T-cell (primary cell): ENCODE results near the gene NUDT8. TPM values are rescaled to one million over a fixed set of nuclear protein-coding genes. Genes with fewer than 3 reads are reported as not detected.
"Not testable (repeated sequence)": the region's sequence is repeated elsewhere in the genome, so short reads cannot be mapped to it uniquely, and the experiment has no call there.

ENCODE experiments used
- ATAC-seq, 4 experiments: fragments of 200-7000 bp in 3 of 4; fragments of 150-1000 bp in 1 of 4; cut with Tn5 transposase; replicated peaks in 1 of 4; 1 replicate in 3 of 4; 2 replicates in 1 of 4; pipeline ENCODE4 v1.10.0; 2021; ENCODE audit warnings: moderate library complexity in 3 of 4, mild to moderate bottlenecking in 2 of 4, moderate number of reproducible peaks in 1 of 4
- CTCF ChIA-PET, 2 donors: fragments of 300-600 bp; sonication (Branson Sonifier 250); formaldehyde crosslinking; loops; one replicate each; lab custom pipeline; 2022; ENCODE audit warnings: antibody characterized with exemption in 2 of 2; lab: Charles Lee
- POLR2A ChIA-PET, 2 donors: fragments of 300-600 bp; sonication (Branson Sonifier 250); formaldehyde crosslinking; loops; one replicate each; lab custom pipeline; 2022; ENCODE audit warnings: antibody characterized with exemption in 2 of 2; lab: Charles Lee
- DNase-seq, 35 experiments: peaks; one replicate each; pipeline versions ENCODE4 v3.0.0 to v3.0.0-alpha.2; 2013 to 2023
- H3K27ac ChIP-seq: one replicate; pipeline ENCODE4 v1.5.1; 2013; ENCODE audit warnings: low read length
- H3K27me3 ChIP-seq, 2 experiments: replicated peaks in 1 of 2; 1 replicate in 1 of 2; 2 replicates in 1 of 2; pipeline versions ENCODE4 v1.6.1 to v1.7.0; 2013; ENCODE audit warnings: low read length in 1 of 2, mixed read lengths in 1 of 2; ENCODE audit not compliant: control insufficient read depth in 2 of 2, insufficient read depth in 2 of 2; ENCODE audit errors: extremely low read depth in 1 of 2
- H3K36me3 ChIP-seq, 2 donors: 1 replicate in 1 of 2; 2 replicates in 1 of 2; pipeline versions ENCODE4 v1.6.1 to v1.7.0; 2013; ENCODE audit warnings: low read length in 1 of 2; ENCODE audit not compliant: control insufficient read depth in 2 of 2, insufficient read depth in 1 of 2; ENCODE audit errors: extremely low read depth in 1 of 2
- H3K4me1 ChIP-seq, 2 experiments: 1 replicate in 1 of 2; 2 replicates in 1 of 2; pipeline versions ENCODE4 v1.6.1 to v1.7.0; 2013; ENCODE audit warnings: low read length in 2 of 2, mixed read lengths in 1 of 2; ENCODE audit not compliant: insufficient read depth in 2 of 2, control insufficient read depth in 1 of 2; ENCODE audit errors: extremely low read depth in 1 of 2
- H3K4me3 ChIP-seq, 2 donors: 1 replicate in 1 of 2; 2 replicates in 1 of 2; pipeline versions ENCODE4 v1.5.1 to v1.7.0; 2013; ENCODE audit warnings: mild to moderate bottlenecking in 2 of 2, low read length in 1 of 2, moderate library complexity in 1 of 2; ENCODE audit not compliant: control insufficient read depth in 1 of 2; ENCODE audit errors: extremely low read depth in 1 of 2
- H3K9me3 ChIP-seq: 2 replicates; pipeline ENCODE4 v1.7.0; 2013
- H3K27ac Mint-ChIP-seq, 2 donors: one replicate each; pipeline ENCODE4 v1.8.0; 2020 to 2021; ENCODE audit warnings: mild to moderate bottlenecking in 2 of 2, mixed read lengths in 2 of 2
- H3K27me3 Mint-ChIP-seq, 2 donors: one replicate each; pipeline ENCODE4 v1.8.0; 2021 to 2022; ENCODE audit warnings: mixed read lengths in 2 of 2
- H3K36me3 Mint-ChIP-seq: one replicate; pipeline ENCODE4 v1.8.0; 2021; ENCODE audit warnings: mixed read lengths
- H3K4me1 Mint-ChIP-seq, 3 donors: one replicate each; pipeline ENCODE4 v1.8.0; 2020 to 2022; ENCODE audit warnings: mixed read lengths in 3 of 3, mild to moderate bottlenecking in 1 of 3
- H3K4me3 Mint-ChIP-seq, 3 donors: one replicate each; pipeline ENCODE4 v1.8.0; 2020 to 2022; ENCODE audit warnings: mild to moderate bottlenecking in 3 of 3, mixed read lengths in 3 of 3, moderate library complexity in 3 of 3
- H3K9me3 Mint-ChIP-seq, 3 donors: one replicate each; pipeline ENCODE4 v1.8.0; 2020 to 2022; ENCODE audit warnings: mixed read lengths in 3 of 3
- WGBS: methylation state at CpG from one replicate; pipeline ENCODE4 v1.1.5; 2013; ENCODE audit warnings: missing lambda C conversion rate; ENCODE audit not compliant: insufficient coverage; 5-methylcytosine and 5-hydroxymethylcytosine counted together
- total RNA-seq, 35 experiments: library from RNA in 6 of 35; stranded (reverse) in 6 of 35; fragments of 120-200 nt in 1 of 35; gene quantifications; one replicate each; pipeline versions ENCODE4 v1.2.1 to v1.2.4 and lab custom pipeline; 2013 to 2026

The NUDT8 gene
- total RNA-seq, 5 donors from 2014 or later (not counting 1 experiment from before 2014, with no cell fraction given): 1.5 to 8.0 (median 4.5) TPM

GRCh38 chr11:67605231-67606011, 24.3 kb downstream of the NUDT8 start:
- H3K27ac ChIP-seq: no peak overlapping the region
- H3K4me1 ChIP-seq: peaks cover 7 to 25% of the 10 kb centered on the region in 2 experiments
- ChIA-PET POLR2A (no interaction called here), CTCF (no interaction called here)
- H3K4me3 ChIP-seq: no peak overlapping the region
- Mint-ChIP-seq H3K4me1 (peaks cover 12 to 30% (median 17%) of the 10 kb centered on the region in 3 donors), H3K27me3 (peaks cover 12 to 20% of the 10 kb centered on the region in 2 donors), H3K27ac (peak overlapping the region; percentile 30 to 66), H3K36me3 (peaks cover 20% of the 10 kb centered on the region), H3K9me3 (no peaks in the 10 kb centered on the region), H3K4me3 (peak overlapping the region; percentile 32 to 77 (median 54))
- ATAC-seq (no peak), DNase-seq (no peak)
- H3K36me3 ChIP-seq: peaks cover 7 to 21% of the 10 kb centered on the region in 2 donors
- 88% methylated on average over 7 of the region's 11 CpGs for WGBS
- no peaks in the 10 kb centered on the region for H3K9me3 ChIP-seq
- peaks cover 0 to 15% of the 10 kb centered on the region in 2 experiments for H3K27me3 ChIP-seq

- peaks cover 14% of the 10 kb centered on the region for H3K36me3 Mint-ChIP-seq
- CTCF ChIA-PET: no interaction called here
- DNase-seq: no peak
- peak overlapping the region in 1 of 2 donors; percentile 37 for H3K27ac Mint-ChIP-seq
- peaks cover 12 to 24% of the 10 kb centered on the region in 2 donors for H3K27me3 Mint-ChIP-seq
- ATAC-seq: no peak
- Histone ChIP-seq H3K4me1 (peaks cover 7 to 25% of the 10 kb centered on the region in 2 experiments), H3K4me3 (no peak overlapping the region), H3K27me3 (peaks cover 0 to 18% of the 10 kb centered on the region in 2 experiments), H3K36me3 (peaks cover 7 to 16% of the 10 kb centered on the region in 2 donors), H3K9me3 (no peaks in the 10 kb centered on the region), H3K27ac (no peak overlapping the region)
- POLR2A ChIA-PET: no interaction called here
- H3K9me3 Mint-ChIP-seq: no peaks in the 10 kb centered on the region
- H3K4me3 Mint-ChIP-seq: peak overlapping the region in 1 of 3 donors; percentile 35
- WGBS: 75% methylated on average over 2 of the region's 2 CpGs
- H3K4me1 Mint-ChIP-seq: peaks cover 12 to 31% (median 17%) of the 10 kb centered on the region in 3 donors
These were observed 24.9 kb downstream of the NUDT8 start for GRCh38 chr11:67604815-67605214.

GRCh38 chr11:67604119-67604518, 25.6 kb downstream of the NUDT8 start:
- peaks cover 0 to 18% of the 10 kb centered on the region in 2 experiments for H3K27me3 ChIP-seq
- H3K27ac ChIP-seq, ATAC-seq, CTCF ChIA-PET, H3K4me3 Mint-ChIP-seq, H3K27ac Mint-ChIP-seq, H3K36me3 ChIP-seq, H3K36me3 Mint-ChIP-seq, POLR2A ChIA-PET, DNase-seq, H3K9me3 ChIP-seq, H3K9me3 Mint-ChIP-seq, H3K4me3 ChIP-seq: not testable (repeated sequence)
- peaks cover 7 to 25% of the 10 kb centered on the region in 2 experiments for H3K4me1 ChIP-seq
- 43% methylated on average over 1 of the region's 4 CpGs for WGBS
- H3K4me1 Mint-ChIP-seq: peaks cover 12 to 29% (median 17%) of the 10 kb centered on the region in 3 donors
- H3K27me3 Mint-ChIP-seq: peaks cover 12 to 24% of the 10 kb centered on the region in 2 donors

GRCh38 chr11:67601098-67601497, 28.6 kb downstream of the NUDT8 start:
- H3K4me3 ChIP-seq: no peak overlapping the region
- peaks cover 0 to 2% of the 10 kb centered on the region in 2 experiments for H3K4me1 ChIP-seq
- ATAC-seq (no peak), DNase-seq (no peak)
- WGBS: 88% methylated on average over 7 of the region's 7 CpGs
- Mint-ChIP-seq H3K27ac (no peak overlapping the region), H3K4me3 (no peak overlapping the region), H3K27me3 (peaks cover 15 to 24% of the 10 kb centered on the region in 2 donors), H3K36me3 (no peaks in the 10 kb centered on the region), H3K9me3 (peaks cover 0 to 3% (median 0%) of the 10 kb centered on the region in 3 donors), H3K4me1 (peaks cover 4 to 8% (median 7%) of the 10 kb centered on the region in 3 donors)
- CTCF ChIA-PET: no interaction called here
- no peaks in the 10 kb centered on the region for H3K9me3 ChIP-seq
- no peaks in the 10 kb centered on the region for H3K36me3 ChIP-seq
- POLR2A ChIA-PET: no interaction called here
- no peak overlapping the region for H3K27ac ChIP-seq
- H3K27me3 ChIP-seq: peaks cover 0 to 21% of the 10 kb centered on the region in 2 experiments

- Histone ChIP-seq H3K27me3 (peaks cover 0 to 21% of the 10 kb centered on the region in 2 experiments), H3K36me3 (no peaks in the 10 kb centered on the region), H3K4me3 (no peak overlapping the region), H3K9me3 (no peaks in the 10 kb centered on the region), H3K27ac (no peak overlapping the region), H3K4me1 (no peaks in the 10 kb centered on the region)
- no peak for ATAC-seq
- WGBS: 30% methylated on average over 4 of the region's 7 CpGs
- DNase-seq: no peak
- H3K4me3 Mint-ChIP-seq: no peak overlapping the region
- no peaks in the 10 kb centered on the region for H3K36me3 Mint-ChIP-seq
- H3K27ac Mint-ChIP-seq: no peak overlapping the region
- peaks cover 0 to 3% (median 0%) of the 10 kb centered on the region in 3 donors for H3K9me3 Mint-ChIP-seq
- peaks cover 15 to 24% of the 10 kb centered on the region in 2 donors for H3K27me3 Mint-ChIP-seq
- CTCF ChIA-PET: no interaction called here
- H3K4me1 Mint-ChIP-seq: peaks cover under 1 to 5% (median 2%) of the 10 kb centered on the region in 3 donors
- POLR2A ChIA-PET: no interaction called here
These were observed 29.3 kb downstream of the NUDT8 start for GRCh38 chr11:67600324-67601029.

GRCh38 chr11:67599149-67599548, 30.6 kb downstream of the NUDT8 start:
- H3K9me3 Mint-ChIP-seq: peaks cover 0 to 3% (median 0%) of the 10 kb centered on the region in 3 donors
- no peaks in the 10 kb centered on the region for H3K36me3 Mint-ChIP-seq
- CTCF ChIA-PET: no interaction called here
- no peaks in the 10 kb centered on the region for H3K36me3 ChIP-seq
- ATAC-seq: no peak
- 67% methylated on average over 1 of the region's 1 CpG for WGBS
- no peak overlapping the region for H3K4me3 ChIP-seq
- POLR2A ChIA-PET: no interaction called here
- no peak overlapping the region for H3K27ac ChIP-seq
- no peaks in the 10 kb centered on the region for H3K4me1 ChIP-seq
- H3K27me3 Mint-ChIP-seq: peaks cover 15 to 24% of the 10 kb centered on the region in 2 donors
- peaks cover 0 to 18% of the 10 kb centered on the region in 2 experiments for H3K27me3 ChIP-seq
- peaks cover 0 to 5% (median 0%) of the 10 kb centered on the region in 3 donors for H3K4me1 Mint-ChIP-seq
- H3K9me3 ChIP-seq: no peaks in the 10 kb centered on the region
- no peak overlapping the region for H3K4me3 Mint-ChIP-seq
- no peak for DNase-seq
- H3K27ac Mint-ChIP-seq: no peak overlapping the region
